Measurements from ENCODE around the gene CCDC93. TPM values are rescaled to one million over a fixed set of nuclear protein-coding genes. Genes with fewer than 3 reads are reported as not detected.

CCDC93 gene
- total and polyA plus RNA-seq, 10 of the 15 experiments (the other 5 are each of a cell fraction or from before 2014, with no cell fraction given) = 3.6 to 27.2 (median 13.5) TPM

GRCh38 chr2:117979911-117980701 is 33.8 kb downstream of the CCDC93 start:
- no peak for ATAC-seq
- in situ Hi-C loops (cut with MboI) (no loop called here), intact Hi-C loops (cut with micrococcal nuclease; ENCODE audit: unreplicated experiment) (no loop called here)
- Histone ChIP-seq H3K9me3 (replicated peaks; ENCODE audit: control insufficient read depth, insufficient read depth, low read length) (no peaks in the 10 kb centered on the region), H3K4me2 (ENCODE audit: control insufficient read depth, insufficient read depth) (no peak overlapping the region), H3K4me1 (ENCODE audit: control insufficient read depth, insufficient read depth, low read length) (no peaks in the 10 kb centered on the region), H4K20me1 (ENCODE audit: control insufficient read depth, insufficient read depth) (no peaks in the 10 kb centered on the region), H3K27ac (ENCODE audit: control insufficient read depth, insufficient read depth) (no peak overlapping the region), H3K36me3 (ENCODE audit: control insufficient read depth in 2 of 2, insufficient read depth in 2 of 2, low read length in 1 of 2) (peaks cover 0 to 16% of the 10 kb centered on the region in 2 experiments), H3K79me2 (ENCODE audit: control insufficient read depth, insufficient read depth, low read length) (no peaks in the 10 kb centered on the region), H3K4me3 (no peak overlapping the region), H3K9ac (ENCODE audit: control insufficient read depth, insufficient read depth, low read length) (no peak overlapping the region), H2AFZ (ENCODE audit: control insufficient read depth, low read depth, low read length) (no peak overlapping the region), H3K27me3 (replicated peaks in 1 of 2; ENCODE audit: control insufficient read depth in 2 of 2, insufficient read depth in 2 of 2, low read length in 1 of 2) (no peaks in the 10 kb centered on the region)
- TF ChIP-seq ATF7 (IDR thresholded peaks at IDR 0.05; ENCODE audit: low read depth) = no peak
- TF ChIP-seq ZBTB40 (IDR thresholded peaks at IDR 0.05; ENCODE audit: borderline replicate concordance) = no peak
- TF ChIP-seq SREBF2 (IDR thresholded peaks at IDR 0.05; ENCODE audit: low read length) = no peak
- TF ChIP-seq MTA3 (IDR thresholded peaks at IDR 0.05; ENCODE audit: borderline replicate concordance, low read length) = no peak
- TF ChIP-seq BMI1 (IDR thresholded peaks at IDR 0.05; ENCODE audit: borderline replicate concordance) = no peak
- TF ChIP-seq HSF1 (IDR thresholded peaks at IDR 0.05; ENCODE audit: low read depth, low read length) = no peak
- no peak for TF ChIP-seq RELA (IDR thresholded peaks at IDR 0.05; ENCODE audit: borderline replicate concordance, partially characterized antibody)
- no peak for TF ChIP-seq SUZ12 (IDR thresholded peaks at IDR 0.05; ENCODE audit: unreplicated experiment)
- no peak for TF ChIP-seq POLR2AphosphoS5 (IDR thresholded peaks at IDR 0.05; ENCODE audit: low read length)
- no peak for TF ChIP-seq MEF2A (IDR thresholded peaks at IDR 0.05; ENCODE audit: insufficient read depth, low read depth, low read length)
- TF ChIP-seq CHD2 (IDR thresholded peaks at IDR 0.05; ENCODE audit: borderline replicate concordance, low read depth, low read length) = no peak
- TF ChIP-seq SRF (IDR thresholded peaks at IDR 0.05; ENCODE audit: low read depth in 2 of 2, low read length in 2 of 2) = no peak
- no peak for TF ChIP-seq DPF2 (IDR thresholded peaks at IDR 0.05)
- no peak for TF ChIP-seq REST (IDR thresholded peaks at IDR 0.05; ENCODE audit: low read depth, low read length)
- no peak for TF ChIP-seq POLR2A (IDR thresholded peaks at IDR 0.05; ENCODE audit: low read depth, low read length)
- TF ChIP-seq SREBF1 (IDR thresholded peaks at IDR 0.05; ENCODE audit: low read length) = no peak
- DNase-seq (ENCODE audit: low read depth, low spot score) = no peak
- 81% methylated on average over 6 of the region's 6 CpGs for WGBS (ENCODE audit: insufficient coverage, insufficient replicate concordance, low lambda C conversion rate, missing lambda C conversion rate)
- RAD21 ChIA-PET (ENCODE audit: unreplicated experiment) = no interaction called here
- POLR2A ChIA-PET = no interaction called here
- SMC1A ChIA-PET (ENCODE audit: uncharacterized antibody, unreplicated experiment) = interaction anchor here (0.9 to 1.5 kb wide), 2 partner anchors 10 to 66 kb away, joined by 3 read pairs; no protein-coding TSS in a partner anchor
- FAIRE-seq = no peak
- CTCF ChIA-PET = interaction anchor here (1.5 kb wide), 1 partner anchor 25 kb away, joined by 4 read pairs; no protein-coding TSS in a partner anchor
- no TSS peak for BruUV-seq (replicated peaks)

Data from GM12878 (cell line).